NCI-H748 treated with DMSO at 0.1 percent for 48 hours (cell line): ENCODE data around the gene WDR5.

Experiments used
- DNase-seq: peaks from one replicate; lab custom pipeline; 2025; lab: John Stamatoyannopoulos, UW

Gene WDR5

GRCh38 chr9:134174526-134175290 lies 38.8 kb downstream of the WDR5 start:
- no peak for DNase-seq

DNA sequence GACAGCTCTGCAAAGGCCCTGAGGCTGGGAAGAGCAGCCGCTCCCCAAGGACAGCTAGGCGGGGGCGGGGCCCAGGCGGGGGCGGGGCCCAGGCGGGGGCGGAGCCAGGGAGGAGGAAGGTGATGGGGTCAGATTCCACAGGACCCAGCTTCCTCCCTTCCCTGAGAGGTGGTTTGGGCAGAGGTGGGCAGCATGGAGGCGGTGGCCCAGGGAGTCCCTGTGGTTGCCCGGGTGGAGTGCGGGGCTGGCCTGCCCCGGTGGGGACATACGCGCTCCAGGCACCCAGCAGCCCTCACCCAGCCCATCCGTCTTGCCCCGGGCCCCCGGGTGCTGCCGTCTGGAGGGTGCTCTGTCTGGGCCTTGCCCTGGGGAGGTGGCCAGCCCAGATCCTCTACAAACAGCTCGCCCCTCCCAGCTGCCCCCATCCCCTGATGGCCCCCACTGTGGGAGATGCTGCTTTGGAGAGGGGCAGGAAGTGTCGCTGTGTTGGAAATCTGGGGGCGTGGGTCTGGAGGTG lies 39.5 kb downstream of the WDR5 start:
- no peak for DNase-seq

DNA sequence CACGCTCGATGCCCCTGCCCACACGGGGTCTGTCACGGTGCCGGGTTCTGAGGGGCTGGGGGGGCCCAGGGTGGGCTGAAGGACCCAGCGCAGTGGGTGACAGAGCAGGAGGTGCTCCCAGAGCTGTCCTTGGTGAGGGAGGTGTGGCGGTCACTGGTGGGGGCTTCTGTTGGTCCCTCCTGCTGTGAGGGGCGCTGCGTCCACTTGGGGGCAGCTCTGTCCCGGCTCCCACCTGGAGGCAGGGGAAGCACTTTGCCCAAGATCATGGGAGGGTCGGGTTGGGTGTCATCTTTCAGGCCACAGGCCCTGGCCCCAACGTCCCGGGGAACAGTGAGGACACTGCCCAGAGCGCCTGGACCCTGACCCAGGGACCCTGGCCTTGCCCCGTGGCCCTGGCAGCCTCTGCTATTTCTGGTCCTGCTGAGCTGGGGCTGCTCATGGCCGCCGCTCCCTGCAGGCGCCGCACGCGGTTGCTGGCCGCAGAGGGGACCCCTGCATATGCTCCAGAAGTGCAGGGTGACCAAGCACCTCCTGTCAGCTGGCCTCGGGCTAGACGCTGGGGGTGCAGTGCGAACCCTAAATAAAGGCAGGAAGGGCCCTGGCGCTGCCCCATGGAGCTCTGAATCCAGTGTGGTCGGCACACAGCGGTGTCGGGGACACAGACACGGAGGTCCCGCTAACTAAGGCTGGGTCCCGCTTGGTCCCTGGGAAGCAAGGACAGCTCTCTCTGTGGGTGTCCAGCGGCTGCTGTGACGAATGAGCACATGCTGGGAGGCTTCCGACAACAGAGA lies 40.1 kb downstream of the WDR5 start:
- no peak for DNase-seq

GRCh38 chr9:134176599-134176968 lies 40.7 kb downstream of the WDR5 start:
- no peak for DNase-seq

- no peak for DNase-seq
Observed at GRCh38 chr9:134177186-134177585, 41.3 kb downstream of the WDR5 start.

GRCh38 chr9:134177624-134178393 lies 41.9 kb downstream of the WDR5 start:
- DNase-seq: no peak

GRCh38 chr9:134178394-134178767 lies 42.5 kb downstream of the WDR5 start:
- DNase-seq: no peak

GRCh38 chr9:134178768-134179551 lies 43.1 kb downstream of the WDR5 start:
- no peak for DNase-seq

DNA sequence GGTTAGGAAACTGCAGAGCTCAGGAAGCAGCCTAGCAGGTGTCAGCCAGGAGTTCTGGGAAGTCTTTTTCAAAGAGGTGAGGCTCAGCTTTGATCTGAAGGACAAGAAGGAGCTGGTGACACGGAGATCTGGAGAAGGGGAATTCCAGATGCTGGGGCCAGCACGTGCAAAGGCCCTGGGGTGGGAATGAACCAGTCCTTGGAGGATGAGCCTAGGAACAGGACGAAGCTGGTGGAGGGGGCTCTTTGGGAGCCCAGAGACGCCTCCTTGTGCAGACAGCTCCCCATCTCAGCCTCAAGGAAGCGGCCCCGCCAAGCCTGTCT lies 43.7 kb downstream of the WDR5 start:
- DNase-seq: no peak

DNA sequence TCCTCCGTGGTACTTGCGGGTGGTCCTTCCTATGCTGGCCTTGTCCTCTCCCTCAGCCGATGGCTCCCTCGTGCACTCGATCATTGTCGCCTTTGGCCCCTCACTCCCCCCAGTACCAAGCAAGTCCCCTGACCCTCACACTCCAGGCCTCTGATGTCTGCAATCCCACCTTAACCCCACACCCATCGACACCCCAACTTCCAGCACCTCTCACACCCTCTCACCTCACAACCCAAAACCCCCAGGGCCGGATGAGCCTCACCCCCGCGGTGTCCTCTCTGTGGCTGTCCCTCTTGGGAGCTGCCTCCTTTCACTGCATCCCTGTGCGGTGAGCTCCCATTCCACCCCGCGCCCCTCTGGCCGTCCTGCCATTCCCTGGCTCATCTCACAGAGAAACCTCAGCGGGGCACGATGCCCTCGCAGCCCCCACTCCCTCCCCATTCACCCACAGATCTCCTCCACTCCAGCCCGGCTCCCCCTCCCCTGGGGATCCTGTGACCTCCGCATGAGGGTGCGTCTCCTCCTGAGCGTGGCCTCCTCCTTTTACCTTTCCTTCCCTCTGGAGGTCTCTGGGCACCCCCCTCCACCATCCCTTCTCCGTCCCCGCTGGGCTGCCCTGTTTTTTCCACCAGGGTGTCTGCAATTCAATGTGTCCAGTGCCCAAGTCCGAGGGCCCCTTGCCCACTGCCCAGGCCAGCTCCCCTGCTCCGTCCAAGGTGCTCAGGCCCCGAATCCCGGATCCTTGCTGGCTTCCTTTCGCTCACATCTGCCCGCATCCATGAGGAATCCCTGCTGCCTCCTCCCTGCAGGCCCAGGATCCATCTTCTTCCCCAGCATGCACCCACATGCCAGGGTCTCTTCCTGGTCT lies 44.3 kb downstream of the WDR5 start:
- no peak for DNase-seq

DNA sequence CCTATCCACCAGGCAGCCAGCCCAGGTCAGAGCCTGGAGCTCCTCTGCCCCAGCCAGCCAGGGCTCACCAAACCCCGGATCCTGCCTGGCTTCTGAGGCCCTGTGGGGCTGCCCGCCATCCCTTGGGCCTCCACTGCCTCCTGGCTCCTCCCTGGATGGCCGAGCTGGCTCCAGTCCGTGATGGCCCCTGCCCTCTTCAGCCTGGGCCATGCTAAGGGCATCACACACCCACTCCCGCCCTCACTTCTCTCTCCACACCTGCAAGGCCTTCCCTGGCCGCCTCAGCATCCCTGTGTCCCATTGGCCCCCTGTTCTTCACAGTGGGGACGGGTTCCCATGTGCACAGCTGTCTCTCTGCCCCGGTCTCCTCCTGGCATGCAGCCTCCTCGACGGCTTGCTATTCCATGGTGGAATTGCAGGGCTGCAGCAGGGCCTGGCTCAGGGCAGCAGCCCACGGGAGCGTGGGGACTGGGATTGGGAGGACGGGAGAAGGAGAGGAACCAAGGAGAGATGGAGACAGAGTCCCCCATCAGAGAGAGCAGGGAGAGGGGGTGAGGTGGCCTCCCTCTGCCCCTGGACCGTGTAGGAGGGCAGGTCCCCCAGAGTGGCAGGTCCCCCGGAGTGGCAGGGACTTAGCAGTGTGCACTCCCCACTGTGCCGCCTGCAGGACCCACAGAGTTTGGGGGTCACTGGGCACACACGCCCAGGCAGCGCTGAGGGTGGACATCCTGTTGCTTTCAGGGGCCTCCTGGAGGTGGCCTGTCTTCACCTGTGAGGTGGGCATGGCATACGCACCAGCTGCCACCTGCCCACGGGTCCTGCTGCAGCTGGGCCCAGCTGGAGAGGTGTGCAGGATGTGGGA lies 45.1 kb downstream of the WDR5 start:
- DNase-seq: no peak

GRCh38 chr9:134181648-134182034 lies 45.8 kb downstream of the WDR5 start:
- DNase-seq: no peak

DNA sequence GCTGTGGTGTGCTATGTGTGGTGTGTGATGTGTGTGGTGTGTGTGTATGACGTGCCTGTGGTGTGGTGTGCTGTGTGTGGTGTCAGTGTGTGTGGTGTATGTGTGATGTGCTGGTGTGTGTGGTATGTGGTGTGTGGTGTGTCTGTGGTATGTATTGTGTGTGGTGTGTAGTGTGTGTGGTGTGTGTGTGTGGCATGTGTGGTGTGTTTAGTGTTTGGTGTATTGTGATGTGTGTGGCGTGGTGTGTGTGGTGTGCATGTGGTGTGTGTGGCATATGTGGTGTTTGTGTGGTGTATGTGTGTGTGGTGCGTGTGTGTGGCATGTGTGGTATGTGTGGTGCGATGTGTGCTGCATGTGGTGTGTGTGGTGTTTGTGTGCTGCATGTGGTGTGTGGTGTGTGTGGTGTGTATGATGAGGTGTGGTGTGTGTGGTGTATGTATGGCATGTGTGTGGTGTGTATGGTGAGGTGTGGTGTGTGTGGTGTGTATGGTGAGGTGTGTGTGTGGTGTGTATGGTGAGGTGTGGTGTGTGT lies 46.7 kb downstream of the WDR5 start:
- no peak for DNase-seq

- DNase-seq: no peak
Observed at GRCh38 chr9:134185536-134186011, 49.7 kb downstream of the WDR5 start.

DNA sequence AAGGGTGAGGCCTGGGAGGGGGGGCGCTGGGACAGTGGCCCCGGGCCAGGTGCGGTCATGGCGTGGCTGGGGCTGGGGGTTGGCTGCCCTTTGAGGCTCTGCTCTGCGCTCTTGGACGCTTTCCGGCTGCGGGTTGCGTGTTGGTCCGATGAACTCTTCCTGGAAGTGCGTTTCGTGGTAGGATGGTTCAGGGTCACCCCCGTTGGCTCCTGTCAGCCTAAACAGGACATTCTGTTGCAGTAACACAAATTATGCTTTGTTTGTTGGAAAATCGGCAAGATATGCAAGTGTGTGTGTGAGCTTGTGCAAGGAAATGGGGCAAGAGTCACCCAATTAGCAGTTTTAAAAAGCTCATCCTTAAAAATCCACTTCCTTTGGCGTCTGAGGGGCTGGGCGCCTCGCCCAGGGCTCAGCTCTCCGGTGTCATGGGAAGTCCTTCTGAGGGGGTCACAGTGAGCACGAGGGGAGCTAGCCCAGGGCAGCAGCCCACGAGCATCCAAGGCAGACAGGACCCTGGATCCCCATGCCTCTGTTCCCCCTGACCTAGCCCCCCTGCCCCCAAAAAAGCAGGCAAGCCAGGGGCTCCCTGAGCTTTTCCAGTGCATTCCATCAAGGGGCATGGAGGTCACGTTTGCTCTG lies 50.7 kb downstream of the WDR5 start:
- no peak for DNase-seq

DNA sequence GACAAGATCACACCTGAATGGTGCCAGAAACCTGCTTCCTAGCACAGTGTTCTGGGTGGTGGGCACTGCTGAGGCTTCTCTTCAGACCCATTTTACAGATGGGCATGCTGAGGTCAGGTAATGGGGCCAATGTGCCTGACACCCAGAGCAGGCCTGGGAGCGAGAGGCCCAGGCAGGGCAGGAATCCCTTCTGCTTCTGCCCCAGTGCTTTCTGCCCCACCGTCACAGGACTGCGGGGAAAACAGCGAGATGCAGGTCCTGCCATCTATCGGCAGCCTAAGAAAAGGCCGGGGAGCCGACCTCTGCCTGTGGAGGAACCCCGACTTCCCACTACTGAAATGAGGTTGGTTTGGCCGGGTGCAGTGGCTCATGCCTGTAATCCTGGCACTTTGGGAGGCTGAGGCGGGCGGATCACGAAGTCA lies 51.2 kb downstream of the WDR5 start:
- no peak for DNase-seq

DNA sequence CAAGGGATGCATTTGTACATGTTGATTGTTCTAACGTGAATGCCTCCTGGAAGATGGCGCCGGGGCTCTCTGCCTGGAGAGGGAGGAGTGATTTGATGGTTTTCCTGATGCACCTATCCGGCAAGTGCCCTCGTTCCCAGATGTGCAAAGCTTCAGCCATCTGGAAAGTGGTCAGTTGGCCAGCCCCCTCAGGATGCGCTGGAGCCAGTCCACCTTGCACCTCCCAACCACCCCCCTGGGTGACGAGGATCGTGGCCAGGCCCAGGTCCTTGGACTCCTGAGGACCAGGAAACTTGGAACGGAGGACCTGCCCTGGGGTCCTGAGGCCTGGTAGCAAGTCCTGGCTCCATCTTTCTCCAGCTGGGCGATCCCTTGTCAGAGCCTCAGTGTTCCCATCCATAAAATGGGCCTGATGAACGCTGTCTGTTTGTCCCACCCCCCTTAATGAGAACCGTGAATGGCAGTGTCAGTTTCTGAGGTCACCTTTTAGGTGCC lies 52.1 kb downstream of the WDR5 start:
- no peak for DNase-seq

GRCh38 chr9:134188386-134189144 lies 52.7 kb downstream of the WDR5 start:
- no peak for DNase-seq
